AML-193 (cell line): Measurements from ENCODE around the gene PRKG1.

Experiments
- DNase-seq, 2 experiments: peaks; one replicate each; lab custom pipeline; 2025; lab: John Stamatoyannopoulos, UW

PRKG1 gene

GRCh38 chr10:52314822-52315552 is 1240.7 kb downstream of the PRKG1 start:
- DNase-seq, result no peak

- no peak for DNase-seq
These were observed 1241.7 kb downstream of the PRKG1 start for GRCh38 chr10:52316001-52316400.

GRCh38 chr10:52316500-52316899 is 1242.2 kb downstream of the PRKG1 start:
- no peak for DNase-seq

DNA sequence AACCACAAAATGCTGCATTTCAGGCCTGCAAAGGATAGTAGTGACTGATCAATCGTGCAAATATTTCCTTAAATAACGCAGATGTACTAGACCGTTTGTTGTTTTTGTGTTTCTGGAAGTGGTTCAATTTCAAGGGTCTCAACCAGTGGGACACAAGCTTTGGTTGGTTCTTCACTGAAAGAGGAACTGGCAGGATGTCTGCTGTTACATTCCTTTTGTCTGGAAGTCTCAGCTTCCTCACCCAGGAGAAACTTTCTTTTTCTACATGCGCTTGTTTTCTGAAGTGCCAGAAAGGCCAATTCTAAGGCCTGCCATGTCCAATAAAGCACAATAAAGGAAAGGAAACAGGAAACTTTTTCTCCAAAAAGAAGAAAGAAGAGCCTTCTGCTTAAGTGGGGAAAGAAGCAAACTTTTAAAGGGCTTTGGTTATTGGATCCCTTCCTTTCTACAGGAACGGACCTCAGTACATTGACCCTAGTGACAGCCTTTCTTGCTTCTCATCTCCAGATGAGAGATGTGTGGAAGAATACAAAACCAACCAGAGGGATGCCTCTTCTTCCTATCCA is 1243.9 kb downstream of the PRKG1 start:
- DNase-seq, result no peak

- no peak for DNase-seq
These were observed 1244.7 kb downstream of the PRKG1 start for GRCh38 chr10:52318822-52319464.

- DNase-seq, result no peak
These were observed 1245.6 kb downstream of the PRKG1 start for GRCh38 chr10:52319926-52320325.

DNA sequence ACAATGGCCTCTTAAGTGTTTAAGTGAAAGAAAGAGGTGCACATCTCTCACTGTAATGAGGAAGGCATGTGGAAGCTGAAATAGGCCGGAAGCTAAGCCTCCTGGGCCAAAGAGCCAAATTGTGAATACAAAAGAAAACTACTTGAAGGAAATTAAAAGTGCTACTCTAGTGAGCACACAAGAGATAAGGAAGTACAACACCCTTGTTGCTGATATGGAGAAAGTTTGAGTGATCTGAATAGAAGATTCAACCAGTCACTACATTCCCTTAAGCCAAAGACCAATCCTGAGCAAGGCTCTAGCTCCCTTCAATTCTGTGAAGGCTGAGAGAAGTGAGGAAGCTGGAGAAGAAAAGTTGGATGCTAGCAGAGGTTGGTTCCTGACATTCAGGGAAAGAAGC is 1248.0 kb downstream of the PRKG1 start:
- no peak for DNase-seq

GRCh38 chr10:52322936-52323335 is 1248.6 kb downstream of the PRKG1 start:
- DNase-seq, result no peak

DNA sequence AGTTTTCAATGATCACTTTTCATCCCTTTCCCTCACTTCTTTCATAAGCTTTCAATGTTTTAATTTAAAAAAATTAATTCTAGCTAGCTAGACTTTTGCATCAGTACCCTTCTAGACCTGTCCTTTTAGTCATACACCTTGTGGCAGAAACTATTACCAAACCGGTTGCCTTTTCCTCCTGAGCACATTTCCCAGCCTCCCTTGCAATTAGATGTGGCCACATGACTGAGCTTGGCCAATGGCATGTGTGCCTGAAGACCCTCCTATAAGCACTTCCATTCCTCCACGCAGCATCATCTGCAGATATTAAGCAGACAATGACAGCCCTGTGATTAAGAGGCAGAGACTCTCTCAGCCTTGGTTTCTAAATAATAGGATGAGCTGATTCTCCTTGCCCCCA is 1252.1 kb downstream of the PRKG1 start:
- DNase-seq, result no peak

DNA sequence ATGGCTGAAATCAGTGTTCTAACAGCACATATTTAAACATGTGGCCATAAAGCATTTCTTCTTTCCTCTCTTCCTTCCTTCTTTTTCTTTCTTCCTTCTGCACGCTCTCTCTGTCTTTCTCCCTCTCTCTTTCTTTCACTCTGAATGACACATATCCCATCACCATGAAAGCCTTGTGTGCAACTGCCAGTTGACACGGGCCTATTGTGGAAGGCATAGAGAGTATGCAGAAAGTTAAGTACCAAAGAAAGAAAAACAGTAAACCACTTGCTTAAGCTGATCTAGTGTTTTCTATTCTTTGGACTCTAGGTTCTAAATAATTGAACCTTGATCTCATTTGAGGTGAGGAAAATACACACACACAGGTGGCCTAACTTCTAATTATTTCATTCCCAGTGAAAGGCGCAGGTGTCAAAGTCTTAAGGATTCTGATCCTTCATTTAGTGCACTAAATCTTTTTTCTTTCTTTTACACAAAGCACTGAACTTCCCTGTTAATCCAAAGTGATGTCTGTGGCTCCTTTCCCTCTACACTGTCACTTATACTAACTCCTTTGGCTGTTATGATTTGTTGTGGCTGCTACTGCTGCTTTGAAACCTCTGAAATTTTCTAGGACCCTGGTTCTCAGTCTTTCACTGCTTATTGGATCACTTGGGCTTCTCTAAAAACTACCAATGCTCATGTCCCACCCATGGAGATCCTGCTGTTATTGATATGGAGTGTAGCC is 1257.5 kb downstream of the PRKG1 start:
- DNase-seq, result no peak

- DNase-seq, result no peak
These were observed 1258.5 kb downstream of the PRKG1 start for GRCh38 chr10:52332815-52333214.

- DNase-seq, result no peak
These were observed 1260.3 kb downstream of the PRKG1 start for GRCh38 chr10:52334595-52334994.

DNA sequence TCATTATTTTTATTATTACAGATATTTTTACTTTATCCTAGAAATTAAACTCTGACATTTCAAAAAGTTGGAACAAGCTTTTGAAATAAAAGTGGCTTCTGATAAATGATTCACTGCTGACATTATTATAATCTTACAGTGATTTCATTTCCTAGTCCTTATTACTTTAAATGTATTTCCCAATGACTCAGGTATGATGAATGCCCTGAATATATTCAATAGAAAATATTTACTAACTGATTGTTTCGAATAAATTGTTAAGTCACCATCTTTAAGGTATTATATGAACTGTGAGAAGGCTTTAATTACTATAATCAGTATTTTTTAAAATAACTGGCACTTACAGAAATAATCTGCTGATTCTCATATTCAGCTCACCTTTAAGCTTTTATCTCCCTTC is 1261.4 kb downstream of the PRKG1 start:
- no peak for DNase-seq

- no peak for DNase-seq
These were observed 1262.9 kb downstream of the PRKG1 start for GRCh38 chr10:52337225-52337624.

- DNase-seq, result no peak
These were observed 1269.2 kb downstream of the PRKG1 start for GRCh38 chr10:52343439-52343838.

DNA sequence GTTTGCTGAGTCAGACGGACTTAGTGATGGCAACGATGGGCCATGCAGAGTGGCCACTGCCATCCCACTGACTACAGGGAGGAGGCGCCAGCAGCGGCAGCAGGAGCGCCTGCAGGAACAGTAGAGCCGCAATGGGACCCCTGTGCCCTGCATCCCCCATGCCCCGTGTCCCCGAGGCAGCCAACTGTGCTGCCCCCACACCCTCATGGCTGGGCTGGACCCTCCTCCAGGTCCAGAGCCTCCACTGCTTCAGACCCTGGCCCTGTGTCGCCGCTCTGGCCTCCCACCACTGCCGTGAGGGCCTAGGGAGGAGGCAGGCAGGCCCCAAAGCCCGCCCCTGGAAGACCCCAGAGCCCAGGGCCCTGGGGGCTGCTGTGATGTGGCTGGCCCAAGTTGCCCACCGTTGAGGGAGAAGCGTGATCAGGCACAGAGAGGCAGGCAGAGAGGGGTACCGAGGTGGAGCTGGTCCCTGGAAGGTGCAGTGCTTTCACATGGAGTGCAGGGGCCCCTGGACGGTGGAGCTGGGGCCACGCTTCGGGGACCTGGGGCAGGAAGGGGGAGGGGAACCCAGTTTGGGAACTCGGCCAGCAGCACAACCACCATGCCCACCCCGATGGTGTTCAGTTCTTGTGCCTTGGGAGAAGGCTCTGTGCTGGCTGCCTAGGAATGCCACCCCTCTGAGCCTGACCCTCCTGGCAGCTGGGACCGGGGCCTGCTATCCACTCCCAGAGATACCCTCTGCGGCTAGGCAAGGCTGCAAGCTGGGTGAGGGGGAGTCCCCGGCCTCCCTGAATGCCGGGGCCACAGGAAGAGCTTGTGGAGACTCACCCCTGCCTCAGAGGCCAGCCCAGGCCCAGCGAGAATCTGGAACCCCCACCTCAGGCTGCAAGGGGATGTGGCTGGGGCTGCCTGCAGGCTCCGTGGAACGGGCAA is 1272.4 kb downstream of the PRKG1 start:
- no peak for DNase-seq

GRCh38 chr10:52347327-52347667 is 1273.0 kb downstream of the PRKG1 start:
- DNase-seq, result no peak
